ENCODE results near the gene SIRPA.

GRCh38 chr20:1861347-1861976 is 33.7 kb upstream of the SIRPA start:
- no peak for TF ChIP-seq POLR2A (IDR thresholded peaks at IDR 0.05; ENCODE audit: low read length)
- TF ChIP-seq GATA1 (IDR thresholded peaks at IDR 0.05; ENCODE audit: low read depth, low read length) = no peak

All from erythroblast (primary cell).